ENCODE measurements around the gene LYRM4.

DNA sequence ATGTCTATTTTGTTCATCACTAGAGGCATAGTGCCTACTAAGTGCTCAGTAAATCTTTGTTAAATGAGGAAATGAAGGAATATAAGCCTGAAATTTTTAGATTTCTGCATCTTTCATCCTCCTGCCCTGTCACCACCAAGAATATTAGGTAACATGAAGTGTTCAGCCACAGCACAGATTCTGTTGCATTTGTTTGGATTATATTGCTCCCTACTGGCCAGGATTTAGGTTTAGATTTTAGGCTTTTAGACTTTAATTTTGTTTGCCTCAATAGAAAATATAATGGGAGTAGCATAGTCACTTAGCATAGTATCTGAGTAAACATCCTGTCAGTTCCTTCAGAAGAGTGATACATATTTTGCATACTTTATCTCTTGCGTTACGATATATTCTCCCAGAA, 14.7 kb upstream of the LYRM4 start:
- no peak for TF ChIP-seq CTCF (IDR thresholded peaks at IDR 0.05)
- no peak for TF ChIP-seq POLR2A (IDR thresholded peaks at IDR 0.05; ENCODE audit: low read depth)
- no peak for TF ChIP-seq EP300 (IDR thresholded peaks at IDR 0.05)

All from esophagus muscularis mucosa (tissue), 4 donors.